CD14-positive monocyte (primary cell): ENCODE data around the gene SAMD13. TPM values are rescaled to one million over a fixed set of nuclear protein-coding genes. Genes with fewer than 3 reads are reported as not detected.

ENCODE experiments used
- DNase-seq, 3 donors: peaks; one replicate each; pipeline ENCODE4 v3.0.0-alpha.2; 2011 to 2022
- H2AFZ ChIP-seq: 2 replicates; pipeline ENCODE4 v1.6.0; 2012; ENCODE audit warnings: mild to moderate bottlenecking, low read depth, low read length, inconsistent platforms; ENCODE audit not compliant: insufficient read depth, poor library complexity, severe bottlenecking
- H3K27ac ChIP-seq, 2 donors: 1 replicate in 1 of 2; 2 replicates in 1 of 2; pipeline ENCODE4 v1.5.1; 2012 to 2013; ENCODE audit warnings: low read length in 2 of 2, control low read depth in 1 of 2, inconsistent platforms in 1 of 2, low read depth in 1 of 2, mild to moderate bottlenecking in 1 of 2
- H3K27me3 ChIP-seq, 2 donors: one replicate each; pipeline versions ENCODE4 v1.6.0 to v1.6.1; 2011 to 2013; ENCODE audit warnings: low read length in 2 of 2; ENCODE audit not compliant: control insufficient read depth in 2 of 2, insufficient read depth in 2 of 2
- H3K36me3 ChIP-seq, 2 donors: replicated peaks in 1 of 2; 1 replicate in 1 of 2; 2 replicates in 1 of 2; pipeline versions ENCODE4 v1.5.1 to v1.6.1; 2012 to 2013; ENCODE audit warnings: low read length in 2 of 2, control low read depth in 1 of 2, inconsistent platforms in 1 of 2, mild to moderate bottlenecking in 1 of 2; ENCODE audit not compliant: insufficient read depth in 2 of 2, control insufficient read depth in 1 of 2
- H3K4me1 ChIP-seq, 2 donors: 1 replicate in 1 of 2; 2 replicates in 1 of 2; pipeline versions ENCODE4 v1.5.1 to v1.6.1; 2012 to 2013; ENCODE audit warnings: low read length in 2 of 2, control low read depth in 1 of 2, inconsistent platforms in 1 of 2, mild to moderate bottlenecking in 1 of 2, moderate library complexity in 1 of 2; ENCODE audit not compliant: insufficient read depth in 2 of 2, control insufficient read depth in 1 of 2
- H3K4me2 ChIP-seq: replicated peaks from 2 replicates; pipeline ENCODE3; 2012; ENCODE audit warnings: low read length, moderate library complexity, mild to moderate bottlenecking; ENCODE audit not compliant: poor library complexity, severe bottlenecking; ENCODE audit errors: extremely low read depth
- H3K4me3 ChIP-seq, 3 experiments: fragments of 200-600 bp in 1 of 3; sonication (generic) in 1 of 3; replicated peaks in 1 of 3; 1 replicate in 2 of 3; 2 replicates in 1 of 3; pipeline ENCODE4 v1.5.1; 2011 to 2013; ENCODE audit warnings: low read length in 3 of 3, mild to moderate bottlenecking in 3 of 3, control low read depth in 2 of 3, low read depth in 2 of 3, inconsistent platforms in 1 of 3, moderate library complexity in 1 of 3
- H3K79me2 ChIP-seq: 2 replicates; pipeline ENCODE4 v1.6.0; 2012; ENCODE audit warnings: mild to moderate bottlenecking, control low read depth, inconsistent platforms, low read length, moderate library complexity; ENCODE audit not compliant: insufficient read depth
- H3K9ac ChIP-seq: 2 replicates; pipeline ENCODE4 v1.6.0; 2017; ENCODE audit warnings: low read length, mild to moderate bottlenecking; ENCODE audit not compliant: insufficient read depth, poor library complexity, severe bottlenecking
- H3K9me3 ChIP-seq, 2 donors: replicated peaks in 1 of 2; 1 replicate in 1 of 2; 2 replicates in 1 of 2; pipeline versions ENCODE4 v1.5.1 to v1.6.1; 2012 to 2013; ENCODE audit warnings: low read length in 2 of 2, control low read depth in 1 of 2; ENCODE audit not compliant: control insufficient read depth in 1 of 2, insufficient read depth in 1 of 2
- H4K20me1 ChIP-seq: 2 replicates; pipeline ENCODE4 v1.6.0; 2012; ENCODE audit warnings: mild to moderate bottlenecking, low read length, control low read depth, moderate library complexity; ENCODE audit not compliant: insufficient read depth
- H3K27ac Mint-ChIP-seq, 7 donors: one replicate each; pipeline ENCODE4 v1.8.0; 2020; ENCODE audit warnings: mild to moderate bottlenecking in 7 of 7, mixed read lengths in 7 of 7, moderate library complexity in 6 of 7, inconsistent platforms in 2 of 7
- H3K27me3 Mint-ChIP-seq, 3 donors: one replicate each; pipeline ENCODE4 v1.8.0; 2021 to 2022; ENCODE audit warnings: low read depth in 3 of 3, mild to moderate bottlenecking in 3 of 3, mixed read lengths in 3 of 3, moderate library complexity in 3 of 3, inconsistent platforms in 1 of 3
- H3K36me3 Mint-ChIP-seq, 2 donors: one replicate each; pipeline ENCODE4 v1.8.0; 2020; ENCODE audit warnings: mixed read lengths in 2 of 2, inconsistent platforms in 1 of 2, mild to moderate bottlenecking in 1 of 2
- H3K4me1 Mint-ChIP-seq: one replicate; pipeline ENCODE4 v1.8.0; 2020; ENCODE audit warnings: mild to moderate bottlenecking, mixed read lengths
- H3K4me3 Mint-ChIP-seq, 2 donors: one replicate each; pipeline ENCODE4 v1.8.0; 2020; ENCODE audit warnings: mild to moderate bottlenecking in 2 of 2, mixed read lengths in 2 of 2, moderate library complexity in 1 of 2
- H3K9me3 Mint-ChIP-seq, 7 donors: one replicate each; pipeline ENCODE4 v1.8.0; 2020 to 2022; ENCODE audit warnings: mixed read lengths in 7 of 7, mild to moderate bottlenecking in 6 of 7, moderate library complexity in 6 of 7, inconsistent platforms in 2 of 7
- CTCF ChIP-seq: fragments of 200-600 bp; IDR thresholded peaks from one replicate; pipeline ENCODE4 v1.8.0; 2022; ENCODE audit warnings: antibody characterized with exemption, mild to moderate bottlenecking
- WGBS: methylation state at CpG from one replicate; pipeline ENCODE4 v1.1.5; 2013; ENCODE audit warnings: missing lambda C conversion rate; ENCODE audit not compliant: insufficient coverage; 5-methylcytosine and 5-hydroxymethylcytosine counted together
- intact Hi-C, 2 donors: fragments of 100-400 bp; cut with micrococcal nuclease; formaldehyde crosslinking; loops; one replicate each; pipeline versions ENCODE4 v1.15.0 to v1.15.1; 2023
- polyA plus RNA-seq, 3 donors: library from polyadenylated mRNA; depleted of rRNA in 1 of 3; unstranded in 2 of 3; stranded (reverse) in 1 of 3; fragments of 300-500 nt in 2 of 3; fragments of >200 nt in 1 of 3; fragmentation: Illumina TruSeq in 2 of 3; gene quantifications; 1 replicate in 2 of 3; 2 replicates in 1 of 3; pipeline ENCODE4 v1.2.3, GENCODE V29; 2012 to 2021

SAMD13 gene
- polyA plus RNA-seq, 3 donors = 0.33 to 0.56 (median 0.39) TPM

GRCh38 chr1:84265867-84266266 lies 35.6 kb upstream of the SAMD13 start:
- H3K27me3 Mint-ChIP-seq = peaks cover 0 to 2% (median 0%) of the 10 kb centered on the region in 3 donors
- no peak overlapping the region for H2AFZ ChIP-seq

DNA sequence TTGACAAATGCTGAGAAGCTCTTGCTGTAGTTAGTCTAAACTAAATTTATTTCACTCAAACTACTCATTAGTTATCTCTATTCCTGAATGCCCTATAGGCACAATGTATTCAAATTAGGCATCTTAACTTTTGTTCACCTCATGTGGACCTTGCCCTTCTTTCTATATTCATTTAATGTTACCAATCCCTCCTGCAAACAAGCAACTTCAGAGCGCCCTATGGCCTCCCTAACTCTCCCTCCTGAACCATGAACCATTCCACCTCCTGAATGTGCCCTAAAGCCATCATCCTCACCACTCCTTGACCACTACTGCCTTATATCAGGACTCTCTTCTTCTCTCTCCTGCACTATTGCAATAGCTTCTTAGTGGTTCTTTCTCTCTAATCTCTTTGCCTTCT lies 34.8 kb upstream of the SAMD13 start:
- Mint-ChIP-seq H3K27ac (no peak overlapping the region), H3K4me1 (peaks cover 10% of the 10 kb centered on the region), H3K27me3 (peaks cover 0 to 2% (median 0%) of the 10 kb centered on the region in 3 donors), H3K4me3 (no peak overlapping the region), H3K9me3 (peaks cover 0 to 5% (median 0%) of the 10 kb centered on the region in 7 donors), H3K36me3 (no peaks in the 10 kb centered on the region)
- no peaks in the 10 kb centered on the region for H3K79me2 ChIP-seq
- no peak overlapping the region for H3K9ac ChIP-seq
- TF ChIP-seq CTCF = no peak
- H3K27ac ChIP-seq = no peak overlapping the region
- H3K9me3 ChIP-seq = no peaks in the 10 kb centered on the region
- 0% methylated on average over 1 of the region's 1 CpG for WGBS
- DNase-seq = no peak
- H3K4me3 ChIP-seq = no peak overlapping the region
- no peak overlapping the region for H3K4me2 ChIP-seq
- H3K4me1 ChIP-seq = peaks cover 0 to 7% of the 10 kb centered on the region in 2 donors
- no peaks in the 10 kb centered on the region for H3K27me3 ChIP-seq
- no peak overlapping the region for H2AFZ ChIP-seq
- H4K20me1 ChIP-seq = no peaks in the 10 kb centered on the region
- H3K36me3 ChIP-seq = no peaks in the 10 kb centered on the region
- intact Hi-C loops = no loop called here

More at GRCh38 chr1:84265867-84266266, 35.6 kb upstream of the SAMD13 start:
- no peaks in the 10 kb centered on the region for H3K36me3 Mint-ChIP-seq
- H3K79me2 ChIP-seq = no peaks in the 10 kb centered on the region
- no peak for DNase-seq
- no peaks in the 10 kb centered on the region for H3K9me3 ChIP-seq
- H3K9ac ChIP-seq = no peak overlapping the region
- no peak overlapping the region for H3K4me3 Mint-ChIP-seq
- no peak overlapping the region for H3K27ac Mint-ChIP-seq
- 95% methylated on average over 2 of the region's 3 CpGs for WGBS
- H3K9me3 Mint-ChIP-seq = peaks cover 0 to 5% (median 0%) of the 10 kb centered on the region in 7 donors
- intact Hi-C loops = no loop called here
- H3K27me3 ChIP-seq = no peaks in the 10 kb centered on the region
- no peak overlapping the region for H3K4me3 ChIP-seq
- no peaks in the 10 kb centered on the region for H3K4me1 ChIP-seq
- no peak overlapping the region for H3K4me2 ChIP-seq
- no peaks in the 10 kb centered on the region for H4K20me1 ChIP-seq
- no peak for TF ChIP-seq CTCF
- no peak overlapping the region for H3K27ac ChIP-seq
- no peaks in the 10 kb centered on the region for H3K36me3 ChIP-seq
- H3K4me1 Mint-ChIP-seq = peaks cover under 1% of the 10 kb centered on the region
